Astrocyte (in vitro differentiated cells and primary cell): ENCODE results near the gene FHIP1B.

ENCODE experiments used
- EZH2 ChIP-seq: IDR thresholded peaks from 2 replicates; pipeline ENCODE4 v1.6.1; 2012; ENCODE audit warnings: mild to moderate bottlenecking, low read length, inconsistent platforms; ENCODE audit not compliant: insufficient read depth
- TF ChIP-seq, protein P1 (sequence below): IDR thresholded peaks from 2 replicates; pipeline ENCODE4 v1.5.1; 2011; ENCODE audit warnings: low read depth, mild to moderate bottlenecking, inconsistent platforms, low read length, moderate library complexity; ENCODE audit not compliant: insufficient read depth

DNA sequence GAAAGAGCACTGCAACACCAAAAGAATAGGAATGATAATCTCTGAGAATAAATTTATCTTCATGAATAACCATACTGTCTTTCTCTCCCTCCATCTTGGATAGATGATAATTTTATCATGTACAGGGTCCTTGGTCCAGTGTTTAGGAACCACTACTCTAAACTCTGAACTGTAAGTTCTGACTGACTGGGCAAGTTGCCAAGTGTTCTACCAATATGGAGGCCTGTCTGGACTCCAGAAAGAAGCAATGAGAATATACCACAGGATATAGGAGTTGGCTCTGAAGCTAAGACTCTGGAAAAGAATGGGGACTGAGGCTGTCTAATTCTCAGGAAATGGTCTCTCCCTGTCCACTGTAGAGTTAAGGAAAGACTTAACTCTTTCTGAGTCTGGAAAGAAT is 1.5 kb downstream of the FHIP1B start:
- TF ChIP-seq, protein P1, sequence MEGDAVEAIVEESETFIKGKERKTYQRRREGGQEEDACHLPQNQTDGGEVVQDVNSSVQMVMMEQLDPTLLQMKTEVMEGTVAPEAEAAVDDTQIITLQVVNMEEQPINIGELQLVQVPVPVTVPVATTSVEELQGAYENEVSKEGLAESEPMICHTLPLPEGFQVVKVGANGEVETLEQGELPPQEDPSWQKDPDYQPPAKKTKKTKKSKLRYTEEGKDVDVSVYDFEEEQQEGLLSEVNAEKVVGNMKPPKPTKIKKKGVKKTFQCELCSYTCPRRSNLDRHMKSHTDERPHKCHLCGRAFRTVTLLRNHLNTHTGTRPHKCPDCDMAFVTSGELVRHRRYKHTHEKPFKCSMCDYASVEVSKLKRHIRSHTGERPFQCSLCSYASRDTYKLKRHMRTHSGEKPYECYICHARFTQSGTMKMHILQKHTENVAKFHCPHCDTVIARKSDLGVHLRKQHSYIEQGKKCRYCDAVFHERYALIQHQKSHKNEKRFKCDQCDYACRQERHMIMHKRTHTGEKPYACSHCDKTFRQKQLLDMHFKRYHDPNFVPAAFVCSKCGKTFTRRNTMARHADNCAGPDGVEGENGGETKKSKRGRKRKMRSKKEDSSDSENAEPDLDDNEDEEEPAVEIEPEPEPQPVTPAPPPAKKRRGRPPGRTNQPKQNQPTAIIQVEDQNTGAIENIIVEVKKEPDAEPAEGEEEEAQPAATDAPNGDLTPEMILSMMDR = no peak
- TF ChIP-seq EZH2 = no peak
